ENCODE data around the gene FAM107B.
A peak's percentile ranks its signal among the peaks of the same experiment; 100 is the strongest.

The FAM107B gene

DNA sequence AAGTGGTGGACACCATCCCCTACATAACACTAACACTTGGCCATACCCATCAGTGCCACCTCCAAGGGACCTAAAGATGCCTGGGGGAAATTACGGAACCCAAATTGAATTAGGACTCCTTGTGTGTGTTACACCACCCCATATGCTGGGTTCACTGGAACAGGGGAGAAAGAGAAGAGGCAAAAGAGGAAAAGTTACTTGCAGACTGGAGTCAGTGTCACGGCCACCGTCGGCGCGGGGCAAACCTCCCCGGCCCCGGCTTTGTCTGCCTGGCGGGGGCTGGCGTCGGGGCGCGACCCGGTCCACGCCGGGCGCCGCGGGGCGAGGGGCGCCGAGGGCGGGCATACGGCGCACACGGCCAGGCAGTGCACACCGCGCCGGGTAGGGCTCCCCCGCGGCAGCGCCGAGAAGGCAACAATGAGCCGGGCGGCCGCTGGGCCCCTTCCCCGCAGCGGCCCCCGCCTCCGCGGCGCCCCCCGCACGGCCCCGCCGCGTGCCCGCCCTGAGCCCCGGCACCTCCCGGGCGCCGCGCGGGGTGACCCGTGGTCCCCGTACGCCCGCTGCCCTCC is 171.1 kb downstream of the FAM107B start (continued):
- TF ChIP-seq, protein P1, sequence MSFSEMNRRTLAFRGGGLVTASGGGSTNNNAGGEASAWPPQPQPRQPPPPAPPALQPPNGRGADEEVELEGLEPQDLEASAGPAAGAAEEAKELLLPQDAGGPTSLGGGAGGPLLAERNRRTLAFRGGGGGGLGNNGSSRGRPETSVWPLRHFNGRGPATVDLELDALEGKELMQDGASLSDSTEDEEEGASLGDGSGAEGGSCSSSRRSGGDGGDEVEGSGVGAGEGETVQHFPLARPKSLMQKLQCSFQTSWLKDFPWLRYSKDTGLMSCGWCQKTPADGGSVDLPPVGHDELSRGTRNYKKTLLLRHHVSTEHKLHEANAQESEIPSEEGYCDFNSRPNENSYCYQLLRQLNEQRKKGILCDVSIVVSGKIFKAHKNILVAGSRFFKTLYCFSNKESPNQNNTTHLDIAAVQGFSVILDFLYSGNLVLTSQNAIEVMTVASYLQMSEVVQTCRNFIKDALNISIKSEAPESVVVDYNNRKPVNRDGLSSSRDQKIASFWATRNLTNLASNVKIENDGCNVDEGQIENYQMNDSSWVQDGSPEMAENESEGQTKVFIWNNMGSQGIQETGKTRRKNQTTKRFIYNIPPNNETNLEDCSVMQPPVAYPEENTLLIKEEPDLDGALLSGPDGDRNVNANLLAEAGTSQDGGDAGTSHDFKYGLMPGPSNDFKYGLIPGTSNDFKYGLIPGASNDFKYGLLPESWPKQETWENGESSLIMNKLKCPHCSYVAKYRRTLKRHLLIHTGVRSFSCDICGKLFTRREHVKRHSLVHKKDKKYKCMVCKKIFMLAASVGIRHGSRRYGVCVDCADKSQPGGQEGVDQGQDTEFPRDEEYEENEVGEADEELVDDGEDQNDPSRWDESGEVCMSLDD (tag by site-specific recombination; IDR thresholded peaks at IDR 0.05) = no peak
- TF ChIP-seq, protein P2, sequence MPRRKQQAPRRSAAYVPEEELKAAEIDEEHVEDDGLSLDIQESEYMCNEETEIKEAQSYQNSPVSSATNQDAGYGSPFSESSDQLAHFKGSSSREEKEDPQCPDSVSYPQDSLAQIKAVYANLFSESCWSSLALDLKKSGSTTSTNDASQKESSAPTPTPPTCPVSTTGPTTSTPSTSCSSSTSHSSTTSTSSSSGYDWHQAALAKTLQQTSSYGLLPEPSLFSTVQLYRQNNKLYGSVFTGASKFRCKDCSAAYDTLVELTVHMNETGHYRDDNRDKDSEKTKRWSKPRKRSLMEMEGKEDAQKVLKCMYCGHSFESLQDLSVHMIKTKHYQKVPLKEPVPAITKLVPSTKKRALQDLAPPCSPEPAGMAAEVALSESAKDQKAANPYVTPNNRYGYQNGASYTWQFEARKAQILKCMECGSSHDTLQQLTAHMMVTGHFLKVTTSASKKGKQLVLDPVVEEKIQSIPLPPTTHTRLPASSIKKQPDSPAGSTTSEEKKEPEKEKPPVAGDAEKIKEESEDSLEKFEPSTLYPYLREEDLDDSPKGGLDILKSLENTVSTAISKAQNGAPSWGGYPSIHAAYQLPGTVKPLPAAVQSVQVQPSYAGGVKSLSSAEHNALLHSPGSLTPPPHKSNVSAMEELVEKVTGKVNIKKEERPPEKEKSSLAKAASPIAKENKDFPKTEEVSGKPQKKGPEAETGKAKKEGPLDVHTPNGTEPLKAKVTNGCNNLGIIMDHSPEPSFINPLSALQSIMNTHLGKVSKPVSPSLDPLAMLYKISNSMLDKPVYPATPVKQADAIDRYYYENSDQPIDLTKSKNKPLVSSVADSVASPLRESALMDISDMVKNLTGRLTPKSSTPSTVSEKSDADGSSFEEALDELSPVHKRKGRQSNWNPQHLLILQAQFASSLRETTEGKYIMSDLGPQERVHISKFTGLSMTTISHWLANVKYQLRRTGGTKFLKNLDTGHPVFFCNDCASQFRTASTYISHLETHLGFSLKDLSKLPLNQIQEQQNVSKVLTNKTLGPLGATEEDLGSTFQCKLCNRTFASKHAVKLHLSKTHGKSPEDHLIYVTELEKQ (tag by site-specific recombination; IDR thresholded peaks at IDR 0.05; ENCODE audit: borderline replicate concordance) = no peak
- TF ChIP-seq ZNF548 (tag by site-specific recombination; IDR thresholded peaks at IDR 0.05) = no peak
- TF ChIP-seq, protein P3, sequence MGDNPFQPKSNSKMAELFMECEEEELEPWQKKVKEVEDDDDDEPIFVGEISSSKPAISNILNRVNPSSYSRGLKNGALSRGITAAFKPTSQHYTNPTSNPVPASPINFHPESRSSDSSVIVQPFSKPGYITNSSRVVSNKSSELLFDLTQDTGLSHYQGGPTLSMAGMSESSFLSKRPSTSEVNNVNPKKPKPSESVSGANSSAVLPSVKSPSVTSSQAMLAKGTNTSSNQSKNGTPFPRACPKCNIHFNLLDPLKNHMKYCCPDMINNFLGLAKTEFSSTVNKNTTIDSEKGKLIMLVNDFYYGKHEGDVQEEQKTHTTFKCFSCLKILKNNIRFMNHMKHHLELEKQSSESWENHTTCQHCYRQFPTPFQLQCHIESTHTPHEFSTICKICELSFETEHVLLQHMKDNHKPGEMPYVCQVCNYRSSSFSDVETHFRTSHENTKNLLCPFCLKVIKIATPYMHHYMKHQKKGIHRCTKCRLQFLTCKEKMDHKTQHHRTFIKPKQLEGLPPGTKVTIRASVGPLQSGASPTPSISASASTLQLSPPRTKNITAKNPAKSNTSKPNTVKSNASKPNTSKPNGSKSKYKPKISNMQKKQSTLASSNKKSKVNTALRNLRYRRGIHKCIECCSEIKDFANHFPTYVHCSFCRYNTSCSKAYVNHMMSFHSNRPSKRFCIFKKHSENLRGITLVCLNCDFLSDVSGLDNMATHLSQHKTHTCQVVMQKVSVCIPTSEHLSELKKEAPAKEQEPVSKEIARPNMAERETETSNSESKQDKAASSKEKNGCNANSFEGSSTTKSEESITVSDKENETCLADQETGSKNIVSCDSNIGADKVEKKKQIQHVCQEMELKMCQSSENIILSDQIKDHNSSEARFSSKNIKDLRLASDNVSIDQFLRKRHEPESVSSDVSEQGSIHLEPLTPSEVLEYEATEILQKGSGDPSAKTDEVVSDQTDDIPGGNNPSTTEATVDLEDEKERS (tag by site-specific recombination; IDR thresholded peaks at IDR 0.05) = no peak
- TF ChIP-seq GLIS2 (tag by site-specific recombination; IDR thresholded peaks at IDR 0.05) = 0 out of 2 replicates have a peak, but pooled peaks have one; percentile 13
- no peak for TF ChIP-seq ZNF169 (tag by site-specific recombination; IDR thresholded peaks at IDR 0.05)
- TF ChIP-seq ZNF404 (tag by site-specific recombination; IDR thresholded peaks at IDR 0.05) = no peak
- TF ChIP-seq ZNF610 (tag by site-specific recombination; IDR thresholded peaks at IDR 0.05; ENCODE audit: borderline replicate concordance) = no peak
- no peak for TF ChIP-seq ZNF776 (tag by site-specific recombination; IDR thresholded peaks at IDR 0.05; ENCODE audit: borderline replicate concordance)
- TF ChIP-seq ZNF202 (tag by site-specific recombination; IDR thresholded peaks at IDR 0.05; ENCODE audit: borderline replicate concordance) = no peak
- no peak for TF ChIP-seq RBAK (tag by site-specific recombination; IDR thresholded peaks at IDR 0.05)
- no peak for TF ChIP-seq YY1 (tag by site-specific recombination; IDR thresholded peaks at IDR 0.05)
- TF ChIP-seq, protein P4, sequence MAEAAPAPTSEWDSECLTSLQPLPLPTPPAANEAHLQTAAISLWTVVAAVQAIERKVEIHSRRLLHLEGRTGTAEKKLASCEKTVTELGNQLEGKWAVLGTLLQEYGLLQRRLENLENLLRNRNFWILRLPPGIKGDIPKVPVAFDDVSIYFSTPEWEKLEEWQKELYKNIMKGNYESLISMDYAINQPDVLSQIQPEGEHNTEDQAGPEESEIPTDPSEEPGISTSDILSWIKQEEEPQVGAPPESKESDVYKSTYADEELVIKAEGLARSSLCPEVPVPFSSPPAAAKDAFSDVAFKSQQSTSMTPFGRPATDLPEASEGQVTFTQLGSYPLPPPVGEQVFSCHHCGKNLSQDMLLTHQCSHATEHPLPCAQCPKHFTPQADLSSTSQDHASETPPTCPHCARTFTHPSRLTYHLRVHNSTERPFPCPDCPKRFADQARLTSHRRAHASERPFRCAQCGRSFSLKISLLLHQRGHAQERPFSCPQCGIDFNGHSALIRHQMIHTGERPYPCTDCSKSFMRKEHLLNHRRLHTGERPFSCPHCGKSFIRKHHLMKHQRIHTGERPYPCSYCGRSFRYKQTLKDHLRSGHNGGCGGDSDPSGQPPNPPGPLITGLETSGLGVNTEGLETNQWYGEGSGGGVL (tag by site-specific recombination; IDR thresholded peaks at IDR 0.05) = no peak
- TF ChIP-seq, protein P5, sequence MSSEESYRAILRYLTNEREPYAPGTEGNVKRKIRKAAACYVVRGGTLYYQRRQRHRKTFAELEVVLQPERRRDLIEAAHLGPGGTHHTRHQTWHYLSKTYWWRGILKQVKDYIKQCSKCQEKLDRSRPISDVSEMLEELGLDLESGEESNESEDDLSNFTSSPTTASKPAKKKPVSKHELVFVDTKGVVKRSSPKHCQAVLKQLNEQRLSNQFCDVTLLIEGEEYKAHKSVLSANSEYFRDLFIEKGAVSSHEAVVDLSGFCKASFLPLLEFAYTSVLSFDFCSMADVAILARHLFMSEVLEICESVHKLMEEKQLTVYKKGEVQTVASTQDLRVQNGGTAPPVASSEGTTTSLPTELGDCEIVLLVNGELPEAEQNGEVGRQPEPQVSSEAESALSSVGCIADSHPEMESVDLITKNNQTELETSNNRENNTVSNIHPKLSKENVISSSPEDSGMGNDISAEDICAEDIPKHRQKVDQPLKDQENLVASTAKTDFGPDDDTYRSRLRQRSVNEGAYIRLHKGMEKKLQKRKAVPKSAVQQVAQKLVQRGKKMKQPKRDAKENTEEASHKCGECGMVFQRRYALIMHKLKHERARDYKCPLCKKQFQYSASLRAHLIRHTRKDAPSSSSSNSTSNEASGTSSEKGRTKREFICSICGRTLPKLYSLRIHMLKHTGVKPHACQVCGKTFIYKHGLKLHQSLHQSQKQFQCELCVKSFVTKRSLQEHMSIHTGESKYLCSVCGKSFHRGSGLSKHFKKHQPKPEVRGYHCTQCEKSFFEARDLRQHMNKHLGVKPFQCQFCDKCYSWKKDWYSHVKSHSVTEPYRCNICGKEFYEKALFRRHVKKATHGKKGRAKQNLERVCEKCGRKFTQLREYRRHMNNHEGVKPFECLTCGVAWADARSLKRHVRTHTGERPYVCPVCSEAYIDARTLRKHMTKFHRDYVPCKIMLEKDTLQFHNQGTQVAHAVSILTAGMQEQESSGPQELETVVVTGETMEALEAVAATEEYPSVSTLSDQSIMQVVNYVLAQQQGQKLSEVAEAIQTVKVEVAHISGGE (tag by site-specific recombination; conservative IDR thresholded peaks at IDR 0.05; ENCODE audit: low read depth) = no peak
- TF ChIP-seq, protein P6, sequence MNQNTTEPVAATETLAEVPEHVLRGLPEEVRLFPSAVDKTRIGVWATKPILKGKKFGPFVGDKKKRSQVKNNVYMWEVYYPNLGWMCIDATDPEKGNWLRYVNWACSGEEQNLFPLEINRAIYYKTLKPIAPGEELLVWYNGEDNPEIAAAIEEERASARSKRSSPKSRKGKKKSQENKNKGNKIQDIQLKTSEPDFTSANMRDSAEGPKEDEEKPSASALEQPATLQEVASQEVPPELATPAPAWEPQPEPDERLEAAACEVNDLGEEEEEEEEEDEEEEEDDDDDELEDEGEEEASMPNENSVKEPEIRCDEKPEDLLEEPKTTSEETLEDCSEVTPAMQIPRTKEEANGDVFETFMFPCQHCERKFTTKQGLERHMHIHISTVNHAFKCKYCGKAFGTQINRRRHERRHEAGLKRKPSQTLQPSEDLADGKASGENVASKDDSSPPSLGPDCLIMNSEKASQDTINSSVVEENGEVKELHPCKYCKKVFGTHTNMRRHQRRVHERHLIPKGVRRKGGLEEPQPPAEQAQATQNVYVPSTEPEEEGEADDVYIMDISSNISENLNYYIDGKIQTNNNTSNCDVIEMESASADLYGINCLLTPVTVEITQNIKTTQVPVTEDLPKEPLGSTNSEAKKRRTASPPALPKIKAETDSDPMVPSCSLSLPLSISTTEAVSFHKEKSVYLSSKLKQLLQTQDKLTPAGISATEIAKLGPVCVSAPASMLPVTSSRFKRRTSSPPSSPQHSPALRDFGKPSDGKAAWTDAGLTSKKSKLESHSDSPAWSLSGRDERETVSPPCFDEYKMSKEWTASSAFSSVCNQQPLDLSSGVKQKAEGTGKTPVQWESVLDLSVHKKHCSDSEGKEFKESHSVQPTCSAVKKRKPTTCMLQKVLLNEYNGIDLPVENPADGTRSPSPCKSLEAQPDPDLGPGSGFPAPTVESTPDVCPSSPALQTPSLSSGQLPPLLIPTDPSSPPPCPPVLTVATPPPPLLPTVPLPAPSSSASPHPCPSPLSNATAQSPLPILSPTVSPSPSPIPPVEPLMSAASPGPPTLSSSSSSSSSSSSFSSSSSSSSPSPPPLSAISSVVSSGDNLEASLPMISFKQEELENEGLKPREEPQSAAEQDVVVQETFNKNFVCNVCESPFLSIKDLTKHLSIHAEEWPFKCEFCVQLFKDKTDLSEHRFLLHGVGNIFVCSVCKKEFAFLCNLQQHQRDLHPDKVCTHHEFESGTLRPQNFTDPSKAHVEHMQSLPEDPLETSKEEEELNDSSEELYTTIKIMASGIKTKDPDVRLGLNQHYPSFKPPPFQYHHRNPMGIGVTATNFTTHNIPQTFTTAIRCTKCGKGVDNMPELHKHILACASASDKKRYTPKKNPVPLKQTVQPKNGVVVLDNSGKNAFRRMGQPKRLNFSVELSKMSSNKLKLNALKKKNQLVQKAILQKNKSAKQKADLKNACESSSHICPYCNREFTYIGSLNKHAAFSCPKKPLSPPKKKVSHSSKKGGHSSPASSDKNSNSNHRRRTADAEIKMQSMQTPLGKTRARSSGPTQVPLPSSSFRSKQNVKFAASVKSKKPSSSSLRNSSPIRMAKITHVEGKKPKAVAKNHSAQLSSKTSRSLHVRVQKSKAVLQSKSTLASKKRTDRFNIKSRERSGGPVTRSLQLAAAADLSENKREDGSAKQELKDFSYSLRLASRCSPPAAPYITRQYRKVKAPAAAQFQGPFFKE (tag by site-specific recombination; IDR thresholded peaks at IDR 0.05; ENCODE audit: borderline replicate concordance) = no peak
- no peak for TF ChIP-seq SALL2 (tag by site-specific recombination; IDR thresholded peaks at IDR 0.05; ENCODE audit: borderline replicate concordance)
- TF ChIP-seq SCRT2 (tag by site-specific recombination; IDR thresholded peaks at IDR 0.05) = no peak
- TF ChIP-seq ZNF707 (tag by site-specific recombination; IDR thresholded peaks at IDR 0.05) = no peak

Measured in HEK293 (cell line).